GM18951 (cell line): ENCODE measurements around the gene SPTBN2.

ENCODE experiments used
- POLR2A ChIP-seq: IDR thresholded peaks from 4 replicates; pipeline ENCODE4 v1.6.1; 2011; ENCODE audit warnings: mild to moderate bottlenecking; ENCODE audit not compliant: insufficient read length, insufficient read depth; ENCODE audit errors: extremely low read depth
- in situ Hi-C: fragments of 300-500 bp; cut with MboI; formaldehyde crosslinking; loops from one replicate; pipeline ENCODE4 v1.12.0; 2022; ENCODE audit warnings: low sequenced_read_pairs, mixed read lengths, inconsistent platforms; ENCODE audit not compliant: unreplicated experiment

The SPTBN2 gene

DNA sequence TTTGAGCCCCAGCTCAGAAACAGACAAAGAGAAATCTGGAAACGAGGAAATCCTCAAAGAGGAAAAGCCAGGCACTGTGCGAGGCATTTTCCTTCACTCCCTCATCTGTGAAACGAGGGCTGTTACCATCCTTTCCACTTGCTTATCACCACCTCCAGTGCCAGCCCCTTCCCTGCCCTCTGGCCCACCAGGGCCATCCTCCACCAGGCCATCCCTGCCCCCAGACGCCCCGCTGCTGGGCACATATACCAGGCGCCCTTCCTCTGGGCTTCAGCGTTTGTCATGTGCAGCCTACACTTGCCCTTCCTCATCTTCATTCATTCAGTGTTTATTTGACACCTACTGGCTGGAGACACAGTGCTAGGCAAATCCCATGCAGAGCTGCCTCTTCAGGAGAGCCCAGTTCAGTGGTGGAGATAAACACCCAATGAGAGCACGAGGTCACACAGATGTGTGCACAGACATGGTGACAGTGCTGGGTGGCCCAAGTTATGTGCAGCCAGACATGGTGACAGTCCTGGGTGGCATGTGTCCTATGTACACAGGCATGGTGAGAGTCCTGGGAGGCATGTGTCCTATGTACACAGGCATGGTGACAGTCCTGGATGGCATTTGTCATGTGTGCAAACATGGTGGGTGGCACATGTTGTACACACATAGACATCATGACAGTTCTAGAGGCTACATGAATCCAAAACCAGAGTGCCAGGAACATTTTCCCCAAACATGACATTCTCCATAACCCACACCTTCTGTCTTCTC lies 9.7 kb downstream of the SPTBN2 start:
- in situ Hi-C loops, result no loop called here
- TF ChIP-seq POLR2A, result no peak

DNA sequence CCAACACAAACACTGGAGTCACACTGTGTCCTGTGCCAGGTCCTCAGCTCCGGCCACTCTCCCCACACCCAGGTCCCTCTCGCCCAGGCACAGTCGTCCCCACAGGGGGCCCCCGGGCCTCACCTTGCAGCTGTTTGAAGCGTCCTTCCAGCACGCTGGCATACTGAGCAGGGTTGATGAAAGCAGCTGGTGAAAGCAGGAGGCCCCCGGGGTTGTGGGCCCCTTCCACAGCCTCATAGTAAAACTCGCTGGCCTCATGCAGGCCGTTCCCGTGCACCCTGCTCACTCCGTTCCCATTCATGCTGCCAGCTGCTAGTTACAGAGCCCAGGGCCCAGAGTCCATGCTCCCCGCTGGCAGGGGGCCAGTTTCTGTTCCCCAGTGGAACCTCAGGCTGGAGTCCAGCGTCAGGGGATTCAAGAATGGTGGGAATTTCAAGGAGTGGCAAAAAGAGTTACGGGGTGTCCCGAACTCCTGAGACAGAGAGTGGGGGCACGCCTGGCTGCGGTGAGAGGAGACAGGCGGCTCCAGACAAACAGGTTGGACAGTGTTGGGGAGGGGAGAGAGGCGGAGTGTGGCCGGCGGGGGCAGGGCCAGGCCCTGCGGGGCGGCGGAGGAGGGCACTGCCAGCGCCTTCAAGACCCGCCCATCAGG lies 10.6 kb downstream of the SPTBN2 start:
- in situ Hi-C loops, result no loop called here
- TF ChIP-seq POLR2A, result no peak

DNA sequence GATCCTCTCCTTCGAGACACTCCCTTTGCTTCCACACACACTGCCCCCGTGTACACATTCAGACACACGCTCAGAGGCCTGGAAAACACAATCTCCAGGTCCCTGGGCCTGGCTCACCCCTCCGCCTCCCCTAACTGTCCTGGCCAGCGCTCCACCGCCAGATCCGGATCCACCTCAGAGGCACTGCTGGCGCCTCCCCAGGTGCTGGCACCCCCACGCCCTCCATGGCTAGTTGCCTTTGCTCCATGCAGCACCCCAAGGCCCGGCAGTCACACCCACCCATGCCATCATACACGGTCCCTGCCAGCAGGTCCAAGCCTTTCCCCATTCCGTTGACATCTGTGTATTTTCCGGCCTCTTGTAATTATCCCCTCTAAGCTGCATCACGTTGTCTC lies 11.1 kb downstream of the SPTBN2 start:
- TF ChIP-seq POLR2A, result no peak
- in situ Hi-C loops, result no loop called here

- in situ Hi-C loops, result no loop called here
- TF ChIP-seq POLR2A, result no peak
Observed at GRCh38 chr11:66716996-66717395, 12.0 kb downstream of the SPTBN2 start.

GRCh38 chr11:66715346-66716085 lies 13.5 kb downstream of the SPTBN2 start:
- TF ChIP-seq POLR2A, result no peak
- in situ Hi-C loops, result no loop called here

- in situ Hi-C loops, result loop anchor here (5.0 kb wide), 1 partner anchor 113 kb away; no protein-coding TSS in a partner anchor
- TF ChIP-seq POLR2A, result no peak
Observed at GRCh38 chr11:66713746-66714480, 15.1 kb downstream of the SPTBN2 start.

- in situ Hi-C loops, result loop anchor here (5.0 kb wide), 1 partner anchor 117 kb away; no protein-coding TSS in a partner anchor
Observed at GRCh38 chr11:66710384-66710930, 18.6 kb downstream of the SPTBN2 start.

GRCh38 chr11:66708701-66709100 lies 20.3 kb downstream of the SPTBN2 start:
- in situ Hi-C loops, result no loop called here

More at GRCh38 chr11:66710384-66710930, 18.6 kb downstream of the SPTBN2 start:
- TF ChIP-seq POLR2A, result no peak

DNA sequence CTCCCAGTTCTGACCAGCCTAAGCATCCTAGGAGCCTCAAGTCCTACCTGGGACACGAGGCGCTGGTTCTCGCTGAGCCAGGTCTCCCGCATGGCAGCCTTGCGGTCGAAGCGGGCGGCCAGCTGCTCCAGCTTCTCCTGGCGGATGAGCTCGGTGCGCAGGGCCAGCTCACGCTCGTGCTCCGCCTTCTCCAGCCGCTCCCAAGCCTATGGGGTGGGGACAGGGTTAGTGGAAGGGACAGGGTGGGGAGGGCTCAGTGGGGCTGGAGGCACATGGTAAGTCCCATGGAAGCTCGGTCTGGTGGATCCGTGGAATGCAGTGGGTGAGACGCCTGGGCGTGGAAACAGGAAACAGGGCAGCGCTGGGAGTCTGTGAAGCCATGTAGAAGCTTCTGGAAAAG lies 20.9 kb downstream of the SPTBN2 start:
- no peak for TF ChIP-seq POLR2A
- in situ Hi-C loops, result no loop called here

More at GRCh38 chr11:66708701-66709100, 20.3 kb downstream of the SPTBN2 start:
- no peak for TF ChIP-seq POLR2A

GRCh38 chr11:66707486-66707885 lies 21.5 kb downstream of the SPTBN2 start:
- in situ Hi-C loops, result no loop called here
- no peak for TF ChIP-seq POLR2A

- in situ Hi-C loops, result no loop called here
- TF ChIP-seq POLR2A, result no peak
Observed at GRCh38 chr11:66706989-66707388, 22.0 kb downstream of the SPTBN2 start.

- no peak for TF ChIP-seq POLR2A
- in situ Hi-C loops, result no loop called here
Observed at GRCh38 chr11:66705587-66706335, 23.3 kb downstream of the SPTBN2 start.
